ENCODE data around the gene AUNIP.

The AUNIP gene

GRCh38 chr1:25881266-25881665 is 22.0 kb upstream of the AUNIP start:
- no peaks in the 10 kb centered on the region for H4K20me1 ChIP-seq (ENCODE audit: insufficient read depth, low read length)
- no peak overlapping the region for H3K9ac ChIP-seq (ENCODE audit: low read length)
- H3K4me2 ChIP-seq (ENCODE audit: low read depth, low read length), result no peak overlapping the region
- no peak for TF ChIP-seq EZH2phosphoT487 (IDR thresholded peaks at IDR 0.05; ENCODE audit: low read length)
- TF ChIP-seq CTCF (IDR thresholded peaks at IDR 0.05; ENCODE audit: low read length), result no peak
- no peak for TF ChIP-seq EZH2 (optimal IDR thresholded peaks at IDR 0.05; ENCODE audit: low read depth, low read length)
- DNase-seq, result no peak
- H3K4me1 ChIP-seq (ENCODE audit: low read length), result no peaks in the 10 kb centered on the region
- no peak overlapping the region for H3K4me3 ChIP-seq (ENCODE audit: low read length)
- H3F3A ChIP-seq (ENCODE audit: insufficient read depth, low read length), result no peaks in the 10 kb centered on the region
- no peaks in the 10 kb centered on the region for H3K79me2 ChIP-seq (ENCODE audit: low read length)
- no peak overlapping the region for H3K27ac ChIP-seq (ENCODE audit: low read length)
- H3K27me3 ChIP-seq (replicated peaks; ENCODE audit: insufficient read depth, low read length), result peaks cover 4% of the 10 kb centered on the region; the same call in 1 of the 2 replicates
- H3K9me2 ChIP-seq (replicated peaks; ENCODE audit: insufficient read depth, low read length), result no peaks in the 10 kb centered on the region
- no peak overlapping the region for H2AFZ ChIP-seq (ENCODE audit: low read length)
- no peaks in the 10 kb centered on the region for H3K9me3 ChIP-seq (replicated peaks; ENCODE audit: insufficient read depth, low read length)
- H3K36me3 ChIP-seq (replicated peaks; ENCODE audit: insufficient read depth, low read length), result no peaks in the 10 kb centered on the region

GRCh38 chr1:25880518-25880917 is 21.3 kb upstream of the AUNIP start:
- Histone ChIP-seq H3K4me2 (ENCODE audit: low read depth, low read length) (no peak overlapping the region), H3K27me3 (replicated peaks; ENCODE audit: insufficient read depth, low read length) (peaks cover 9% of the 10 kb centered on the region; the same call in 1 of the 2 replicates), H3K4me1 (ENCODE audit: low read length) (no peaks in the 10 kb centered on the region), H3K9me3 (replicated peaks; ENCODE audit: insufficient read depth, low read length) (no peaks in the 10 kb centered on the region), H3K9me2 (replicated peaks; ENCODE audit: insufficient read depth, low read length) (no peaks in the 10 kb centered on the region), H3K9ac (ENCODE audit: low read length) (no peak overlapping the region), H3K36me3 (replicated peaks; ENCODE audit: insufficient read depth, low read length) (no peaks in the 10 kb centered on the region), H2AFZ (ENCODE audit: low read length) (no peak overlapping the region), H3K4me3 (ENCODE audit: low read length) (no peak overlapping the region), H3K79me2 (ENCODE audit: low read length) (no peaks in the 10 kb centered on the region), H4K20me1 (ENCODE audit: insufficient read depth, low read length) (no peaks in the 10 kb centered on the region), H3F3A (ENCODE audit: insufficient read depth, low read length) (no peaks in the 10 kb centered on the region), H3K27ac (ENCODE audit: low read length) (no peak overlapping the region)
- DNase-seq, result no peak
- TF ChIP-seq CTCF (IDR thresholded peaks at IDR 0.05; ENCODE audit: low read length) (no peak), EZH2phosphoT487 (IDR thresholded peaks at IDR 0.05; ENCODE audit: low read length) (no peak), EZH2 (optimal IDR thresholded peaks at IDR 0.05; ENCODE audit: low read depth, low read length) (no peak)

DNA sequence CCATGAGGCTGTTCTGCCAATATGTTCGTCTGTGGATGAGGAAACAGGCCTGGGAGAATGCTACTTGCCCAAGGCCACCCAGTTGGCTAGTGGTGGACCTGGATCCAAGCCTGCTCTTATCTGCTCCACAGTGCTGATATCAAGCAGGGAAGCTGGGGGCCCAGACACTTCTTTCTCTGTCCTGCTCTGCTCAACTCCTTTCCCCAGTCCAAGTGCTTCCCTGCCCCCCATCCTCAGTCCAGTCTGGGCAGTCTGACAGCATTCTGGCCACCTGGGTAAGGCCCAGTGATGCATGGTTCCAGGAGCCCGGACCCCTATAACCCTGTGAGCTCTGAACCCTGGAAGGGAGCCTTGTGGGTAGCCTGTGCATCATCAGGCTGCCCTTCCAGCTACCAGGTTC is 20.4 kb upstream of the AUNIP start:
- Histone ChIP-seq H4K20me1 (ENCODE audit: insufficient read depth, low read length) (no peaks in the 10 kb centered on the region), H3K36me3 (replicated peaks; ENCODE audit: insufficient read depth, low read length) (no peaks in the 10 kb centered on the region), H3K9me3 (replicated peaks; ENCODE audit: insufficient read depth, low read length) (no peaks in the 10 kb centered on the region), H3K4me1 (ENCODE audit: low read length) (no peaks in the 10 kb centered on the region), H3K4me3 (ENCODE audit: low read length) (no peak overlapping the region), H3K9ac (ENCODE audit: low read length) (no peak overlapping the region), H3K79me2 (ENCODE audit: low read length) (no peaks in the 10 kb centered on the region), H3F3A (ENCODE audit: insufficient read depth, low read length) (no peaks in the 10 kb centered on the region), H3K4me2 (ENCODE audit: low read depth, low read length) (no peak overlapping the region), H2AFZ (ENCODE audit: low read length) (no peak overlapping the region), H3K27ac (ENCODE audit: low read length) (no peak overlapping the region), H3K27me3 (replicated peaks; ENCODE audit: insufficient read depth, low read length) (peaks cover 9% of the 10 kb centered on the region; the same call in 1 of the 2 replicates), H3K9me2 (replicated peaks; ENCODE audit: insufficient read depth, low read length) (no peaks in the 10 kb centered on the region)
- no peak for DNase-seq
- TF ChIP-seq EZH2 (optimal IDR thresholded peaks at IDR 0.05; ENCODE audit: low read depth, low read length) (no peak), CTCF (IDR thresholded peaks at IDR 0.05; ENCODE audit: low read length) (no peak), EZH2phosphoT487 (IDR thresholded peaks at IDR 0.05; ENCODE audit: low read length) (no peak)
